Memory B cell (primary cell): ENCODE data around the gene ZCCHC17.
A peak's percentile ranks its signal among the peaks of the same experiment; 100 is the strongest.

Experiments used
- ATAC-seq: fragments of 150-1000 bp; cut with Tn5 transposase; 2 replicates; pipeline ENCODE4 v1.10.0; 2021; ENCODE audit warnings: low read depth, mild to moderate bottlenecking, moderate library complexity
- DNase-seq, 2 donors: peaks; one replicate each; pipeline ENCODE4 v3.0.0; 2022; ENCODE audit warnings: low spot score in 2 of 2
- H3K27ac Mint-ChIP-seq: one replicate; pipeline ENCODE4 v1.8.0; 2022; ENCODE audit warnings: mild to moderate bottlenecking, moderate library complexity, mixed read lengths
- H3K27me3 Mint-ChIP-seq: one replicate; pipeline ENCODE4 v1.8.0; 2022; ENCODE audit warnings: mixed read lengths
- H3K36me3 Mint-ChIP-seq: one replicate; pipeline ENCODE4 v1.8.0; 2022; ENCODE audit warnings: mild to moderate bottlenecking, mixed read lengths
- H3K4me1 Mint-ChIP-seq: one replicate; pipeline ENCODE4 v1.8.0; 2022; ENCODE audit warnings: mixed read lengths
- H3K4me3 Mint-ChIP-seq: one replicate; pipeline ENCODE4 v1.8.0; 2022; ENCODE audit warnings: mild to moderate bottlenecking, moderate library complexity, mixed read lengths
- H3K9me3 Mint-ChIP-seq: one replicate; pipeline ENCODE4 v1.8.0; 2022; ENCODE audit warnings: mixed read lengths

ZCCHC17 gene

GRCh38 chr1:31400393-31400792, 103.6 kb downstream of the ZCCHC17 start:
- H3K4me1 Mint-ChIP-seq, result peaks cover 4% of the 10 kb centered on the region
- H3K4me3 Mint-ChIP-seq, result no peak overlapping the region
- ATAC-seq (no peak), DNase-seq (no peak)
- H3K36me3 Mint-ChIP-seq, result peaks cover 1% of the 10 kb centered on the region
- no peaks in the 10 kb centered on the region for H3K9me3 Mint-ChIP-seq
- peaks cover 3% of the 10 kb centered on the region for H3K27me3 Mint-ChIP-seq
- no peak overlapping the region for H3K27ac Mint-ChIP-seq

- Mint-ChIP-seq H3K4me3 (no peak overlapping the region), H3K9me3 (no peaks in the 10 kb centered on the region), H3K27ac (no peak overlapping the region), H3K27me3 (peaks cover 3% of the 10 kb centered on the region), H3K4me1 (peaks cover 4% of the 10 kb centered on the region), H3K36me3 (peaks cover 1% of the 10 kb centered on the region)
- no peak for DNase-seq
- no peak for ATAC-seq
These were observed 104.4 kb downstream of the ZCCHC17 start for GRCh38 chr1:31401241-31401640.

- no peaks in the 10 kb centered on the region for H3K9me3 Mint-ChIP-seq
- H3K36me3 Mint-ChIP-seq, result peaks cover 1% of the 10 kb centered on the region
- H3K4me1 Mint-ChIP-seq, result no peaks in the 10 kb centered on the region
- DNase-seq (no peak), ATAC-seq (no peak)
- H3K27ac Mint-ChIP-seq, result no peak overlapping the region
- H3K27me3 Mint-ChIP-seq, result peaks cover 20% of the 10 kb centered on the region
- no peak overlapping the region for H3K4me3 Mint-ChIP-seq
These were observed 108.9 kb downstream of the ZCCHC17 start for GRCh38 chr1:31405578-31406245.

GRCh38 chr1:31407029-31407626, 110.3 kb downstream of the ZCCHC17 start:
- H3K27me3 Mint-ChIP-seq, result peaks cover 28% of the 10 kb centered on the region
- H3K4me1 Mint-ChIP-seq, result peaks cover under 1% of the 10 kb centered on the region
- H3K9me3 Mint-ChIP-seq, result no peaks in the 10 kb centered on the region
- H3K4me3 Mint-ChIP-seq, result no peak overlapping the region
- ATAC-seq, result no peak
- H3K27ac Mint-ChIP-seq, result no peak overlapping the region
- no peak for DNase-seq
- H3K36me3 Mint-ChIP-seq, result peaks cover 1% of the 10 kb centered on the region

- DNase-seq (no peak), ATAC-seq (no peak)
- peaks cover 35% of the 10 kb centered on the region for H3K27me3 Mint-ChIP-seq
- no peaks in the 10 kb centered on the region for H3K9me3 Mint-ChIP-seq
- no peak overlapping the region for H3K4me3 Mint-ChIP-seq
- peaks cover 3% of the 10 kb centered on the region for H3K36me3 Mint-ChIP-seq
- peaks cover 8% of the 10 kb centered on the region for H3K4me1 Mint-ChIP-seq
- no peak overlapping the region for H3K27ac Mint-ChIP-seq
These were observed 112.0 kb downstream of the ZCCHC17 start for GRCh38 chr1:31408788-31409318.

- H3K4me1 Mint-ChIP-seq, result peaks cover 8% of the 10 kb centered on the region
- DNase-seq (no peak), ATAC-seq (no peak)
- no peaks in the 10 kb centered on the region for H3K9me3 Mint-ChIP-seq
- peaks cover 2% of the 10 kb centered on the region for H3K36me3 Mint-ChIP-seq
- peaks cover 37% of the 10 kb centered on the region for H3K27me3 Mint-ChIP-seq
- no peak overlapping the region for H3K27ac Mint-ChIP-seq
- H3K4me3 Mint-ChIP-seq, result no peak overlapping the region
These were observed 113.4 kb downstream of the ZCCHC17 start for GRCh38 chr1:31409946-31410858.

- Mint-ChIP-seq H3K4me1 (peaks cover 8% of the 10 kb centered on the region), H3K4me3 (no peak overlapping the region), H3K27me3 (peaks cover 37% of the 10 kb centered on the region), H3K36me3 (peaks cover 2% of the 10 kb centered on the region), H3K27ac (no peak overlapping the region), H3K9me3 (no peaks in the 10 kb centered on the region)
- ATAC-seq (no peak), DNase-seq (no peak)
These were observed 114.0 kb downstream of the ZCCHC17 start for GRCh38 chr1:31410871-31411270.

- no peak overlapping the region for H3K27ac Mint-ChIP-seq
- no peaks in the 10 kb centered on the region for H3K9me3 Mint-ChIP-seq
- DNase-seq (no peak), ATAC-seq (no peak)
- H3K4me3 Mint-ChIP-seq, result peak overlapping the region; percentile 72
- H3K4me1 Mint-ChIP-seq, result peaks cover 8% of the 10 kb centered on the region
- H3K27me3 Mint-ChIP-seq, result peaks cover 45% of the 10 kb centered on the region
- peaks cover 2% of the 10 kb centered on the region for H3K36me3 Mint-ChIP-seq
These were observed 115.4 kb downstream of the ZCCHC17 start for GRCh38 chr1:31412205-31412604.

GRCh38 chr1:31412732-31413404, 116.0 kb downstream of the ZCCHC17 start, which contains the start of gene SERINC2:
Gene SERINC2, plus strand, starts transcription at chr1:31413213. Its CDS starts 53 bp downstream, at chr1:31413266.
- ATAC-seq (peak; percentile 78), DNase-seq (peak in 1 of 2 donors; percentile 39)
- Mint-ChIP-seq H3K4me1 (peaks cover 8% of the 10 kb centered on the region), H3K9me3 (no peaks in the 10 kb centered on the region), H3K27me3 (peaks cover 49% of the 10 kb centered on the region), H3K4me3 (peak within 1 kb of the TSS; percentile 95), H3K36me3 (peaks cover 2% of the 10 kb centered on the region), H3K27ac (peak within 1 kb of the TSS; percentile 82)

GRCh38 chr1:31413405-31414001, 116.7 kb downstream of the ZCCHC17 start:
- peaks cover 46% of the 10 kb centered on the region for H3K27me3 Mint-ChIP-seq
- peak in 1 of 2 donors; percentile 47 for DNase-seq
- no peaks in the 10 kb centered on the region for H3K9me3 Mint-ChIP-seq
- peaks cover 8% of the 10 kb centered on the region for H3K4me1 Mint-ChIP-seq
- H3K4me3 Mint-ChIP-seq, result peak overlapping the region; percentile 95
- ATAC-seq, result peak; percentile 35
- peak overlapping the region; percentile 82 for H3K27ac Mint-ChIP-seq
- H3K36me3 Mint-ChIP-seq, result peaks cover 2% of the 10 kb centered on the region
